H9 (cell line): ENCODE data around the gene PPT1. TPM values are rescaled to one million over a fixed set of nuclear protein-coding genes. Genes with fewer than 3 reads are reported as not detected.

Source experiments
- DNase-seq: peaks from one replicate; pipeline ENCODE4 v3.0.0-alpha.2; 2017
- H2AFZ ChIP-seq: one replicate; pipeline ENCODE4 v1.6.1; 2013; ENCODE audit warnings: mild to moderate bottlenecking, low read length, control low read depth, moderate library complexity
- H2AK5ac ChIP-seq: 2 replicates; pipeline ENCODE4 v1.6.1; 2013; ENCODE audit warnings: low read length, control low read depth, mixed read lengths; ENCODE audit not compliant: insufficient read length
- H2BK120ac ChIP-seq: one replicate; pipeline ENCODE4 v1.6.1; 2013; ENCODE audit warnings: low read depth, mild to moderate bottlenecking, low read length, control low read depth, inconsistent platforms; ENCODE audit not compliant: poor library complexity, severe bottlenecking
- H2BK12ac ChIP-seq: 2 replicates; pipeline ENCODE4 v1.6.1; 2013; ENCODE audit warnings: low read length, control low read depth, mixed read lengths, low read depth; ENCODE audit not compliant: insufficient read length
- H2BK15ac ChIP-seq: 2 replicates; pipeline ENCODE4 v1.6.1; 2013; ENCODE audit warnings: low read depth, low read length, control low read depth
- H2BK20ac ChIP-seq: one replicate; pipeline ENCODE4 v1.6.1; 2013; ENCODE audit warnings: low read depth, mild to moderate bottlenecking, low read length, control low read depth, inconsistent platforms; ENCODE audit not compliant: poor library complexity, severe bottlenecking
- H2BK5ac ChIP-seq: 2 replicates; pipeline ENCODE4 v1.6.1; 2013; ENCODE audit warnings: low read length, control low read depth, mixed read lengths; ENCODE audit not compliant: insufficient read length
- H3K14ac ChIP-seq: 2 replicates; pipeline ENCODE4 v1.6.1; 2013; ENCODE audit warnings: low read length, control low read depth; ENCODE audit not compliant: insufficient read depth
- H3K18ac ChIP-seq: 2 replicates; pipeline ENCODE4 v1.6.1; 2013; ENCODE audit warnings: low read depth, mild to moderate bottlenecking, mixed read lengths, low read length, control low read depth; ENCODE audit not compliant: insufficient read length
- H3K23ac ChIP-seq: 2 replicates; pipeline ENCODE4 v1.6.1; 2013; ENCODE audit warnings: low read length, control low read depth, mixed read lengths, low read depth; ENCODE audit not compliant: insufficient read length
- H3K23me2 ChIP-seq: 2 replicates; pipeline ENCODE4 v1.6.1; 2013; ENCODE audit warnings: low read depth, mild to moderate bottlenecking, mixed read lengths, low read length, control low read depth; ENCODE audit not compliant: insufficient read length, poor library complexity, severe bottlenecking
- H3K27ac ChIP-seq: 2 replicates; pipeline ENCODE4 v1.5.1; 2013; ENCODE audit warnings: low read length, control low read depth, mixed read lengths, low read depth; ENCODE audit not compliant: insufficient read length
- H3K27me3 ChIP-seq: 2 replicates; pipeline ENCODE4 v1.6.1; 2013; ENCODE audit warnings: low read length, control low read depth, inconsistent platforms; ENCODE audit not compliant: insufficient read depth
- H3K4ac ChIP-seq: 2 replicates; pipeline ENCODE4 v1.6.1; 2013; ENCODE audit warnings: low read depth, mild to moderate bottlenecking, control low read depth, inconsistent platforms, low read length, moderate library complexity
- H3K4me1 ChIP-seq: 2 replicates; pipeline ENCODE4 v1.6.1; 2013; ENCODE audit warnings: low read length, control low read depth, inconsistent platforms; ENCODE audit not compliant: insufficient read depth
- H3K4me2 ChIP-seq: 2 replicates; pipeline ENCODE4 v1.6.1; 2013; ENCODE audit warnings: low read length, control low read depth, mixed read lengths; ENCODE audit not compliant: insufficient read length, insufficient read depth
- H3K56ac ChIP-seq: 2 replicates; pipeline ENCODE4 v1.6.1; 2013; ENCODE audit warnings: low read depth, mild to moderate bottlenecking, mixed read lengths, low read length, control low read depth; ENCODE audit not compliant: insufficient read length
- H3K79me1 ChIP-seq: 2 replicates; pipeline ENCODE4 v1.6.1; 2013; ENCODE audit warnings: low read depth, mild to moderate bottlenecking, moderate library complexity, low read length, control low read depth, inconsistent platforms; ENCODE audit not compliant: insufficient read depth, poor library complexity, severe bottlenecking
- H3K79me2 ChIP-seq: 2 replicates; pipeline ENCODE4 v1.6.1; 2013; ENCODE audit warnings: low read length, control low read depth, inconsistent platforms; ENCODE audit not compliant: insufficient read depth
- H3K9ac ChIP-seq: 2 replicates; pipeline ENCODE4 v1.6.1; 2013; ENCODE audit warnings: low read length, control low read depth, mixed read lengths; ENCODE audit not compliant: insufficient read length; ENCODE audit errors: extremely low read depth
- H3K9me3 ChIP-seq: one replicate; pipeline ENCODE4 v1.6.1; 2013; ENCODE audit warnings: low read depth, low read length, inconsistent platforms; ENCODE audit not compliant: control insufficient read depth
- H3T11ph ChIP-seq: one replicate; pipeline ENCODE4 v1.6.1; 2013; ENCODE audit warnings: mild to moderate bottlenecking, low read length, control low read depth, inconsistent platforms
- H4K20me1 ChIP-seq: one replicate; pipeline ENCODE4 v1.6.1; 2013; ENCODE audit not compliant: control insufficient read depth, insufficient read length, insufficient read depth
- H4K5ac ChIP-seq: 2 replicates; pipeline ENCODE4 v1.6.1; 2013; ENCODE audit warnings: low read depth, mild to moderate bottlenecking, mixed read lengths, low read length, control low read depth; ENCODE audit not compliant: insufficient read length
- H4K8ac ChIP-seq: replicated peaks from 2 replicates; pipeline ENCODE4 v1.6.1; 2013; ENCODE audit warnings: low read length, control low read depth, mixed read lengths, low read depth; ENCODE audit not compliant: insufficient read length
- H4K91ac ChIP-seq: 2 replicates; pipeline ENCODE4 v1.6.1; 2013; ENCODE audit warnings: low read depth, mild to moderate bottlenecking, moderate library complexity, mixed read lengths, low read length, control low read depth; ENCODE audit not compliant: insufficient read length
- H3K27ac Mint-ChIP-seq, 3 experiments: 2 replicates in 2 of 3; 3 replicates in 1 of 3; pipeline ENCODE4 v1.8.0; 2020 to 2021; ENCODE audit warnings: mixed read lengths in 3 of 3, mild to moderate bottlenecking in 1 of 3, moderate library complexity in 1 of 3
- H3K27me3 Mint-ChIP-seq: 2 replicates; pipeline ENCODE4 v1.8.0; 2021; ENCODE audit warnings: low read depth, mild to moderate bottlenecking, moderate library complexity, mixed read lengths
- H3K36me3 Mint-ChIP-seq, 3 experiments: 2 replicates in 2 of 3; 3 replicates in 1 of 3; pipeline ENCODE4 v1.8.0; 2020 to 2021; ENCODE audit warnings: low read depth in 3 of 3, mixed read lengths in 3 of 3; ENCODE audit not compliant: insufficient read depth in 1 of 3
- H3K4me1 Mint-ChIP-seq, 2 experiments: 2 replicates each; pipeline ENCODE4 v1.8.0; 2020; ENCODE audit warnings: mixed read lengths in 2 of 2
- H3K4me3 Mint-ChIP-seq, 2 experiments: 2 replicates in 1 of 2; 3 replicates in 1 of 2; pipeline ENCODE4 v1.8.0; 2020 to 2021; ENCODE audit warnings: mild to moderate bottlenecking in 2 of 2, mixed read lengths in 2 of 2, moderate library complexity in 1 of 2
- H3K9me3 Mint-ChIP-seq, 2 experiments: 2 replicates in 1 of 2; 3 replicates in 1 of 2; pipeline ENCODE4 v1.8.0; 2020; ENCODE audit warnings: mild to moderate bottlenecking in 2 of 2, mixed read lengths in 2 of 2, moderate library complexity in 1 of 2
- WGBS: extraction: QIAGEN DNeasy Blood & Tissue Kit; methylation state at CpG from one replicate; pipeline ENCODE4 v1.1.7; 2013; ENCODE audit warnings: missing lambda C conversion rate, low lambda C conversion rate, mixed read lengths; ENCODE audit not compliant: insufficient read length; ENCODE audit errors: extremely low coverage; 5-methylcytosine and 5-hydroxymethylcytosine counted together
- total RNA-seq: library from RNA; stranded (reverse); gene quantifications from 2 replicates; pipeline ENCODE4 v1.2.1, GENCODE V29; 2021
- TF ChIP-seq, protein P1 (sequence below): fragments of 200-600 bp; sonication (generic); conservative IDR thresholded peaks from 3 replicates; pipeline ENCODE4 v1.8.0; 2021; ENCODE audit warnings: antibody characterized with exemption, mild to moderate bottlenecking

The PPT1 gene
- total RNA-seq, 1 experiment from 2014 or later: 109 TPM

DNA sequence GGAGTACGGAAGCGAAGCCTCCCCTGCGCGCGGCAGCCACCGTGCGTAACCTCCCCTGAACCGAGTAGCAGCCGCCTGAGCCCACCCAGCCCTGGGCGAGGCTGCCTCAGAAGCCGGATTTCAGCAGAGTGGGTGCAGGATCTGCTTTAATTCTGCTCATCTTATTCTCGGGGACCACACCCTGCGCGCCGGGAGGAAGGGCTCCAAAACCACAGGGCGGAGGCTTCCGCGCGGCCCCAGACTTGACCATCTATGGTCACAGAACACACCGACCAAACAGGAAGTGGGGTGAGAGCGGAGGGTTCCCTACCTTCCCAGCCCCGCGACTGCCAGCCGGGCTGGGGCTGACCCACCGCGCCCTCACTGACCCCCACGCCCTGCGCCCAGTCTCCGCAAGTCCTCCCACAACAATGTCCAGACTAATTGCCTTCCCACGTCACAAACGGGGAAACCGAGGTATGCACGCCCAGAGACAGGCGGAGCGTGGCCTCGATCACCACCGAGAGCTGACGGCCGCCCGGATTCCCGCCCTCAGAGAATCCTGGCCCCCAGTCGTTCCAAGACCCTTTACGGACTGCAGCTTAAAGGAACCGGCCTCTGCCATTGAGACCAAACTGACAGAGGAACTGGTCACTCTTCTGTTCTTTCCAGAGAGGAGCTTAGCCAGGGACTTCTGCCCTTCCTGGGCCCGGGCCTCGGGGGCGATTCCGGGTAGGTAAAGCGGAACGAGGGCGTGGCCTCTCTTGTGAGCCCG lies 57.1 kb downstream of the PPT1 start:
- peak overlapping the region; percentile 18 for H4K5ac ChIP-seq
- Mint-ChIP-seq H3K36me3 (peaks cover 13 to 27% (median 17%) of the 10 kb centered on the region in 3 experiments), H3K4me1 (peaks cover 15 to 23% of the 10 kb centered on the region in 2 experiments), H3K4me3 (peak overlapping the region; percentile 94 to 97), H3K27me3 (no peaks in the 10 kb centered on the region), H3K9me3 (no peaks in the 10 kb centered on the region), H3K27ac (peak overlapping the region; percentile 72 to 100 (median 98))
- peak; percentile 83 for DNase-seq
- no peaks in the 10 kb centered on the region for H3K9me3 ChIP-seq
- H3K23ac ChIP-seq: no peak overlapping the region
- H3K18ac ChIP-seq: peak overlapping the region; percentile 98
- H2BK5ac ChIP-seq: peak overlapping the region; percentile 42
- H3K4ac ChIP-seq: peak overlapping the region; percentile 56; the same call in 1 of the 2 replicates
- H4K8ac ChIP-seq: no peak overlapping the region
- no peaks in the 10 kb centered on the region; the same call in none of the 2 replicates for H3K4me1 ChIP-seq
- H3K14ac ChIP-seq: peak overlapping the region; percentile 98
- WGBS: no CpG with 5 or more reads among the region's 52 CpGs
- no peak overlapping the region for H2BK12ac ChIP-seq
- H3T11ph ChIP-seq: peak overlapping the region; percentile 89
- H2AFZ ChIP-seq: no peak overlapping the region
- peaks cover 14% of the 10 kb centered on the region for H3K23me2 ChIP-seq
- H2BK15ac ChIP-seq: no peak overlapping the region
- H3K27me3 ChIP-seq: no peaks in the 10 kb centered on the region
- no peaks in the 10 kb centered on the region for H4K20me1 ChIP-seq
- peak overlapping the region; percentile 90 for H3K4me2 ChIP-seq
- peak overlapping the region; percentile 42 for H2BK120ac ChIP-seq
- no peak overlapping the region for H2AK5ac ChIP-seq
- H3K79me1 ChIP-seq: peaks cover 8% of the 10 kb centered on the region
- H3K9ac ChIP-seq: peak overlapping the region; percentile 87
- no peak overlapping the region for H2BK20ac ChIP-seq
- H4K91ac ChIP-seq: no peak overlapping the region
- no peak overlapping the region for H3K56ac ChIP-seq
- H3K27ac ChIP-seq: peak overlapping the region; percentile 60
- TF ChIP-seq, protein P1, sequence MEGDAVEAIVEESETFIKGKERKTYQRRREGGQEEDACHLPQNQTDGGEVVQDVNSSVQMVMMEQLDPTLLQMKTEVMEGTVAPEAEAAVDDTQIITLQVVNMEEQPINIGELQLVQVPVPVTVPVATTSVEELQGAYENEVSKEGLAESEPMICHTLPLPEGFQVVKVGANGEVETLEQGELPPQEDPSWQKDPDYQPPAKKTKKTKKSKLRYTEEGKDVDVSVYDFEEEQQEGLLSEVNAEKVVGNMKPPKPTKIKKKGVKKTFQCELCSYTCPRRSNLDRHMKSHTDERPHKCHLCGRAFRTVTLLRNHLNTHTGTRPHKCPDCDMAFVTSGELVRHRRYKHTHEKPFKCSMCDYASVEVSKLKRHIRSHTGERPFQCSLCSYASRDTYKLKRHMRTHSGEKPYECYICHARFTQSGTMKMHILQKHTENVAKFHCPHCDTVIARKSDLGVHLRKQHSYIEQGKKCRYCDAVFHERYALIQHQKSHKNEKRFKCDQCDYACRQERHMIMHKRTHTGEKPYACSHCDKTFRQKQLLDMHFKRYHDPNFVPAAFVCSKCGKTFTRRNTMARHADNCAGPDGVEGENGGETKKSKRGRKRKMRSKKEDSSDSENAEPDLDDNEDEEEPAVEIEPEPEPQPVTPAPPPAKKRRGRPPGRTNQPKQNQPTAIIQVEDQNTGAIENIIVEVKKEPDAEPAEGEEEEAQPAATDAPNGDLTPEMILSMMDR: no peak
- peaks cover 22% of the 10 kb centered on the region for H3K79me2 ChIP-seq
